HL-60 (cell line): ENCODE data around the gene MARCO.

Experiments used
- DNase-seq, 2 experiments: peaks; one replicate each; pipeline ENCODE4 v3.0.0-alpha.2; 2010 to 2020; ENCODE audit warnings: low read depth in 1 of 2, low spot score in 1 of 2
- H3K27ac ChIP-seq: fragments of 250-450 bp; sonication (Bioruptor Pico); replicated peaks from 2 replicates; pipeline ENCODE4 v1.5.1; 2020; ENCODE audit warnings: mild to moderate bottlenecking, moderate library complexity
- H3K27me3 ChIP-seq: fragments of 250-450 bp; sonication (Bioruptor Pico); 2 replicates; pipeline ENCODE4 v1.5.1; 2021; ENCODE audit warnings: mild to moderate bottlenecking, moderate library complexity; ENCODE audit not compliant: insufficient read depth, poor library complexity, severe bottlenecking
- H3K4me3 ChIP-seq: replicated peaks from 2 replicates; pipeline ENCODE4 v1.5.1; 2011; ENCODE audit warnings: mild to moderate bottlenecking, control low read depth, low read length; ENCODE audit not compliant: insufficient read depth
- GABPA ChIP-seq: IDR thresholded peaks from 2 replicates; pipeline ENCODE4 v1.6.1; 2012; ENCODE audit warnings: low read depth
- POLR2AphosphoS5 ChIP-seq: IDR thresholded peaks from 2 replicates; pipeline ENCODE4 v1.6.1; 2012; ENCODE audit warnings: low read depth
- REST ChIP-seq: IDR thresholded peaks from 2 replicates; pipeline ENCODE4 v1.6.1; 2012; ENCODE audit warnings: low read depth; ENCODE audit not compliant: insufficient replicate concordance
- SPI1 ChIP-seq: IDR thresholded peaks from 2 replicates; pipeline ENCODE4 v1.6.1; 2012; ENCODE audit warnings: low read depth, mild to moderate bottlenecking, borderline replicate concordance
- TF ChIP-seq, protein P1 (sequence below): IDR thresholded peaks from one replicate; pipeline ENCODE4 v1.5.1; 2011; ENCODE audit warnings: low read length, control low read depth, inconsistent platforms; ENCODE audit not compliant: insufficient read depth

MARCO gene

DNA sequence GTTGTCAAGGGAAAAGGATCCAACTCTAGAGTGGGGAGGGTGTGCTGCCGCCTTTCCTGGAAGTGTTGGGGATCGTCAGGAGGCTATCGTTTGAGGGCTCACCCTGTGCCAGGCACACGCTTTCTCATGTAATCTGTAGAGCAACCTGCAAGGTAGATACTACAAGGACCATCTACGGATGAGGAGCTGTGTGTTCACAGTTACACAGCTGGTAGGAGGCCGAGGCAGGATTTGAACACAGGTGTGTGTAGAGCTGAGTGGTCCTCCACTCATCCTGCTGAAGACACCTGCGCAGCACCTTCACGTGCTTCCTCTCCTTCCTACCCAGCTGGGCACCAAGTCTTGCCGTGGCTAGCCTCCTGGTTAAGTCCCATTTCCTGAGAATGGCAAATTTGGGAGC, 68.3 kb downstream of the MARCO start:
- TF ChIP-seq SPI1 (no peak), REST (no peak), POLR2AphosphoS5 (no peak), GABPA (no peak)
- TF ChIP-seq, protein P1, sequence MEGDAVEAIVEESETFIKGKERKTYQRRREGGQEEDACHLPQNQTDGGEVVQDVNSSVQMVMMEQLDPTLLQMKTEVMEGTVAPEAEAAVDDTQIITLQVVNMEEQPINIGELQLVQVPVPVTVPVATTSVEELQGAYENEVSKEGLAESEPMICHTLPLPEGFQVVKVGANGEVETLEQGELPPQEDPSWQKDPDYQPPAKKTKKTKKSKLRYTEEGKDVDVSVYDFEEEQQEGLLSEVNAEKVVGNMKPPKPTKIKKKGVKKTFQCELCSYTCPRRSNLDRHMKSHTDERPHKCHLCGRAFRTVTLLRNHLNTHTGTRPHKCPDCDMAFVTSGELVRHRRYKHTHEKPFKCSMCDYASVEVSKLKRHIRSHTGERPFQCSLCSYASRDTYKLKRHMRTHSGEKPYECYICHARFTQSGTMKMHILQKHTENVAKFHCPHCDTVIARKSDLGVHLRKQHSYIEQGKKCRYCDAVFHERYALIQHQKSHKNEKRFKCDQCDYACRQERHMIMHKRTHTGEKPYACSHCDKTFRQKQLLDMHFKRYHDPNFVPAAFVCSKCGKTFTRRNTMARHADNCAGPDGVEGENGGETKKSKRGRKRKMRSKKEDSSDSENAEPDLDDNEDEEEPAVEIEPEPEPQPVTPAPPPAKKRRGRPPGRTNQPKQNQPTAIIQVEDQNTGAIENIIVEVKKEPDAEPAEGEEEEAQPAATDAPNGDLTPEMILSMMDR, result no peak
- Histone ChIP-seq H3K27me3 (peaks cover 15% of the 10 kb centered on the region), H3K27ac (no peak overlapping the region), H3K4me3 (no peak overlapping the region)
- DNase-seq, result no peak

- H3K4me3 ChIP-seq, result no peak overlapping the region
- H3K27ac ChIP-seq, result no peak overlapping the region
- H3K27me3 ChIP-seq, result peaks cover 15% of the 10 kb centered on the region
- peak in 1 of 2 experiments; percentile 19 for DNase-seq
- TF ChIP-seq SPI1, result no peak
- TF ChIP-seq, protein P1, result peak; percentile 23
These were observed 69.3 kb downstream of the MARCO start for GRCh38 chr2:119011162-119011909.

DNA sequence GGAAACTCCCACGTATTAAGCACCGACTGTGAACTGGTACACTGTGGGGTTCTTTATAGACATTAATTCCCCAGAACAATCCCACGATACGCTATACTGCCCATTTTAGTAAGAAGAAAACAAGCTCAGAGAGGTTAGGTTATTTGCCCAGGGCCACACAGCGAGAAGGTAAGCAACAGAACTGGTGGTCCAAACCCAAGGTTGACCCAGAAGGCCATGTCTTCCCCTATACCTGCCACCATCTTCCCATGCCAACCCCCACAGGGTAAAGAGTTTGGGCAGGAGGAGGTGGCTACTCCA, 69.9 kb downstream of the MARCO start:
- Histone ChIP-seq H3K27me3 (peaks cover 15% of the 10 kb centered on the region), H3K27ac (no peak overlapping the region), H3K4me3 (no peak overlapping the region)
- TF ChIP-seq GABPA (no peak), SPI1 (no peak), POLR2AphosphoS5 (no peak), REST (no peak)
- TF ChIP-seq, protein P1, result no peak
- DNase-seq, result no peak
